OCI-LY3 (cell line): ENCODE data around the gene GTF3C5.

Experiments
- CTCF ChIP-seq: fragments of 200-600, 300-600 bp; sonication (generic); IDR thresholded peaks from 2 replicates; pipeline ENCODE4 v1.5.1; 2014; ENCODE audit warnings: antibody characterized with exemption, low read length, low read depth
- EZH2phosphoT487 ChIP-seq: fragments of 200-600 bp; shearing (Covaris generic); IDR thresholded peaks from 2 replicates; pipeline ENCODE4 v1.6.1; 2018; ENCODE audit warnings: antibody characterized with exemption, mixed run types, low read depth

GRCh38 chr9:132989014-132989310, 41.8 kb upstream of the GTF3C5 start:
- TF ChIP-seq CTCF, result no peak
- TF ChIP-seq EZH2phosphoT487, result no peak
